Activated CD4-positive, alpha-beta T cell treated with anti-CD3 and anti-CD28 coated beads for 4 hours (primary cell): ENCODE data around the gene CRYBB2.
"Not testable (repeated sequence)": the region's sequence is repeated elsewhere in the genome, so short reads cannot be mapped to it uniquely, and the experiment has no call there.

ENCODE experiments used
- DNase-seq, 2 donors: peaks; one replicate each; pipeline ENCODE4 v3.0.0-alpha.2; 2020

CRYBB2 gene, protein sequence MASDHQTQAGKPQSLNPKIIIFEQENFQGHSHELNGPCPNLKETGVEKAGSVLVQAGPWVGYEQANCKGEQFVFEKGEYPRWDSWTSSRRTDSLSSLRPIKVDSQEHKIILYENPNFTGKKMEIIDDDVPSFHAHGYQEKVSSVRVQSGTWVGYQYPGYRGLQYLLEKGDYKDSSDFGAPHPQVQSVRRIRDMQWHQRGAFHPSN

DNA sequence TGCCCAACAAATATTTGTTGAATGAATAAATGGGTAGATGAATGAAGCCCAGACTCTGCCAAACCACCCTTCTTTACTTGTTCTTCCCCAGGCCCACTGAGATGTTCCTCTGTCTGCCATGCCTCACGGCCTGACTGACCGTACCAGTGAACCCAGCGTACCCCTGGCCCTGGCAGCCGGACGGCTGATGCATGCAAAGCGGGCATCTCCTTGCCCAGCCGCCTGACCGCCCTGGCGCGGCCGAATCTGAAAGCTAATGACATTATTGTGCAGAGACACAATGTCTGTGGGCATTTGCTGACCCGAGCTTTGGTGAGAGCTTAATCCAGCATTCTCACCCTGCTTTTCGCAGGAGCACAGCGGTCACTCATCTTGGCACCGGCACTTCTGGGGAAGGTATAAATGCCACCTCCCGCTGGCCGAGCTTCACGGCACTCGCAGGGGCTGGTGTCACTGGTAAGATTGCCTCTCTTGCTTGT, at the start of gene CRYBB2:
TSS of gene CRYBB2 (plus strand) at position 429 of the 479 bp plus-strand sequence. CDS start 1,791 bp downstream, outside the sequence.
- DNase-seq: no peak

DNA sequence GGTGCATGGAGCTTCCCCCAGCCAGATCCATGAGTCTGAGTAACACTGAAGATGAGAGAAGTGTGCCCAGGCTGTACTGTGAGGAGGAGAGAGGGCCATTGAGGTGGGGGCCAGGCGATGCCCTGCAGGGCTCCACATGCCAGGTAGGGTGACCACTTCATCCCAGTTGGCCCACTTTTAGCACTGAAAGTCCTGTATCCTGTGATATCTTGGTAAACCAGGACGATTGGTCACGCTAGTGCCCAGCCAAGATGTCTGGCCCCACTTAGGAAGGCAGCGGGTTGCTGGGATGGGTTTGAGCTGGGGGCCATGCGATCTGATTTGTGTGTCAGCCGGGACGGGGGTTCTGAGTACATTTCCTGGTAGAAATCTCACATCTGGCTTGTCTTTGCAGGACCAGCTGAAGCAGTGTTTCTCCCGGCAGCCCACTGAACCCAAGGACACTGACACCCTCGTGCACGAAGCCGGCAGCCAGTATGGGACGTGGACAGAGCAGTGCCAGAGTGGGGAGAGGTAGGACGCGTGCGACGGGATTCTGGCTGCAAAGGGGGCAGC, 48.9 kb upstream of the CRYBB2 start:
- DNase-seq: no peak

DNA sequence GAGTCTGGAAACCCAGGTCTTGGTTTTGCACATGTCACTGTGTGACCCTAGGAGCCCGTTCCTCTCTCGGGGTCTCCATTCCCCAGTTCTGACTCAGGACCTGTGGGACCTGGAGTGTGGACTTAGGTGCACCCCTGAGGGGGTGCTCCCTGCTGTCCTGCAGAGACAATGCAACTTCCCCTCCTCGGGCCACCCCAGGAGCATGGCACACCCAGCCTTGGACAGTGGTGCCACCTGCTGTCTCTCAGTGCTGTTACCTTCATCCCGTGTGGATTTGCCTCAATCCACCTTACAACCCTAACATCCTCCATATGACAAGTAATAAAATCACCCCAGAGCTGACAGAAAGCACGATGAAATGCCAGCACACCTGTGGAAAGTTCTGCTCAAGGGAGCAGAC, 47.3 kb upstream of the CRYBB2 start:
- peak; percentile 11 to 24 for DNase-seq

DNA sequence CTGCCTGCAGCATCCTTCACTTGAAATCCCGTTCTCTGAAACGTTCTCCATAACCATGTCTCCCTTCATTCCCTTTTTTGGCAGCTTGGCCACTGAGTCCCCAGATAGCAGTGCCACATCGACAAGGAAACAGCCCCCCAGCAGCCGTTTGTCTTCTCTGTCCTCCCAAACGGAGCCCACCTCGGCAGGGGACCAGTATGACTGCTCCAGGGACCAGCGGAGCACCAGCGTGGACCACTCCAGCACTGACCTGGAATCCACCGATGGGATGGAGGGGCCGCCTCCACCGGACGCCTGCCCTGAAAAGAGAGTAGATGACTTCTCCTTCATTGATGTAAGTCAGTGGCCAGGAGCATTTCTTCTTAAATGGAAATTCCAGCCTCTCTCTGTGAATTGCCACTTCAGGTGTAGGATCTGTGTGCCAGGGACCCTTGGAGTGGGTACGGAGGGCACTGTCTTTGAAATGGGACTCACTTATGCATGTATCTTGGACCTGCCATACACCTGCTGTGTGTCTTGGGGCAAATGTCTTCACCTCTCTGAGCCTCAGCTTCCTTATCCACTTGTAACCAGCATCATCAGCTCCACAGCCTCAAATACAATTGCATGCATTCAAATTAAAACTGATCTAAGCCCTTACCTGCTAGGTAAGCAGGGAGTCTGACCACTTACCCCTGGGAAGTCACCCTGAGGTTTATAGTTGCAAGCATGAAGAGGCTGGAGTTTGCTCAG, 45.1 kb upstream of the CRYBB2 start:
- DNase-seq: no peak

DNA sequence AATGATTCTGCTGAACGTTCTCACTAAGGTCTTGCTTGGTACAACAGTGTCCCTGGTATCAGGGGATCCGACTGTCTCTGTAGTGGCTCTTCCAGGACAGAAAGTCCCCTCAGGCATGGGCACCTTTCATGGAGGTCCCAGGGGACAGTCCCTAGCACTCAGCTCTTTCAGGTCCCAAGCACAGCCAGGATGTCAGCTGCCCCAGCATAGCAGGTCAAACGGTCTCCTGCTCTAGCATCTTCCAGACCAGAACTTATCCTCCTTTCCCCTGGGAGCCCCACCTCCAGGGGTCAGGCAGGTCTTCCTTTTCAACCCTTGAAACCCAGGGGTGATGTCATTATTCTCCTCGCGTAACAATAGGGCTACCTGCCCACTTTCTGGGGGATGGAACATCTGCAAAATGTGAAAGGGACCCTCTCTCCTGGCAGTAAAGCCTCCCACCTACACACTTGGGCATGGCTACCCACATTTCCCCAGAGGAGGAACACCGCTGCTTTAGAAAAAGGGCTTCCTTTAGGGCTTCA, 44.5 kb upstream of the CRYBB2 start:
- DNase-seq: no peak

DNA sequence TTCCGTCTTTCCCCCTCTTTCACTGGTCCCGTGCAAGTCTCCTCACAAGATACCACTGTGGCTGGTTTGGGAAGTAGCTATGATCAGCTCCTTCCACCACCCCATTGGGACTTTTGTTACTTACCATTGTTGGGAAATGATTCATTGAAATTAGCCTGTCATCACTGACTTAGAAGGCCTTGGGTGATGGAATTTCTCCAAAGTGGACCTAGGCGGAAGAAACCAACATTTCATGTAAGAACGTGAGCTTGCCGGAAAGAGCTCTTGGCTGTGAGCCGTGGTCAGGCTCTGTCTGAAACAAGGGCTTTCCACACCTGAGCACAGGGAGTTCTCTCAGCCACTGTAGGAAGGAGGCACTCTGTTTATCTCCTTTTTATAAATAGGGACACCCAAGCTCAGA, 43.3 kb upstream of the CRYBB2 start:
- DNase-seq: no peak

DNA sequence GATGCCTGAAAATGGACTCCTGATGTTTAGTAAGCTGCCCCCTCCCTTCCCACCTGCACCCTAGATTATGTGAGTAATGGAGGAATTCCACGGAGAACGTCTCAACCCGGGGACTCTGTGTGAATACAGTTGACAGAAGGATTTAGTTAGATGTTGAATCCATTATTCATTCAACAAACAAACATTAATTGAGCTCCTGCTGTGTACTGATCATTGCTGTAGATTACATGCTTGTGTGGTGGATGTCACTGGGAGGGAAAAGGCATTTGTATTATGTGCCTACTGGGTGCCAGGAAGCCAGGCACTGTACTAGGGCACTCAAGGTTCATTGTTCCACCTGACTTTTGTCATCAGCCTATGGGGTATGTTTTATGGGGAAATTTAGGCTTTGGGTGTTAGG, 42.6 kb upstream of the CRYBB2 start:
- DNase-seq: no peak

DNA sequence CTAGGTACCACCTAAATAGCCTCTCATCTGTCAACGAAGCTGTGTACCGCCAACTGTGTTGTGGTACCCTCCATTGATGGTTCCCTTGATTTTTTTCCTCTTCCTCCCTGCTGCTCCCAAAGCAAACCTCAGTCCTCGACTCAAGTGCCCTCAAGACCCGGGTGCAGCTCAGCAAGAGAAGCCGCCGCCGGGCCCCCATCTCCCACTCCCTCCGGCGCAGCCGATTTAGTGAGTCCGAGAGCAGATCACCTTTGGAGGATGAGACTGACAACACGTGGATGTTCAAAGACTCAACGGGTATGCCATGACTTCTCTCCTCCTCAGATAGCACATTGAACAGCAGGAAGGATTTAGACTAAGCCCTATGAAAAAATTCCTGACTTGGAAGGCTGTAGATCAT, 42.2 kb upstream of the CRYBB2 start:
- no peak for DNase-seq

DNA sequence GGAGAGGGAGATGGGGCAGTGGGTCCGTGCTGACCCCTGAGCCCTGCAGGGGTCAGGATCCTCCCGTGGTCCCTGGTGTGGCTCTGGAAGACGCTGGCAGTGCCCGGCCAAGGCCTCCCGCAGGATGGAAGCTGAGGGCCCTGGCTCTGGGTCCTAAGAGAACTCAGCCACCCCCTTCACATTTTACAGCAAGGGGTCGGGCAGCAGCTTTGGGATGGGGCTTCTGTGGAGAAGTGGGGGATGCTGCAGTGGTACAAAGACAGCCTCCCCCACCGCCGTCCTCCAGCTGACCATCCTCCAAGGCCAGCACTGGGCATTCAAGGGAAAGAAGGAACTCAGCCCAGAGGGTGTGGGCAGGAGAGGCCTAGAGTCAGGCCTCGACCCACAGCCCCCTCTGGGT, 41.5 kb upstream of the CRYBB2 start:
- DNase-seq: no peak

DNA sequence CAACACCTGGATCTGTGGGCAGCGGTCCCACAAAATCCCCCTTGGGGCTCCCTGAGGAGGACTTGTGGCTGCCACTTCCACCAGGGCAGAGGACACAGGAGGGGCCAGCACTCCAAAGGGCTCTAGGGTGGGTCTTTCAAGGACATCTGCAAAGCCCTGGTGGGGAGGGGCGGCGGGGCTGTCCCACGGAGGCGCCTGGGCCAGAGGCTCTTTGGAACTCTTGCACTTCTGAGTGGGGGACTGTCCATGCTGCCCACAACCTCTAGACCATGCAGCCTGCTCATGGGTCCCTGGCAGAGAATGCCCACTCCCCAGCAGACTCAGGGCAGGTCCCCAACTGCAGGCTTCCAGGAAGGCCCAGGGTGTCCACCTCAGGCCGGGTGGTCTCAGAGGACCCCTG, 41.1 kb upstream of the CRYBB2 start:
- peak in 1 of 2 donors; percentile 3 for DNase-seq

DNA sequence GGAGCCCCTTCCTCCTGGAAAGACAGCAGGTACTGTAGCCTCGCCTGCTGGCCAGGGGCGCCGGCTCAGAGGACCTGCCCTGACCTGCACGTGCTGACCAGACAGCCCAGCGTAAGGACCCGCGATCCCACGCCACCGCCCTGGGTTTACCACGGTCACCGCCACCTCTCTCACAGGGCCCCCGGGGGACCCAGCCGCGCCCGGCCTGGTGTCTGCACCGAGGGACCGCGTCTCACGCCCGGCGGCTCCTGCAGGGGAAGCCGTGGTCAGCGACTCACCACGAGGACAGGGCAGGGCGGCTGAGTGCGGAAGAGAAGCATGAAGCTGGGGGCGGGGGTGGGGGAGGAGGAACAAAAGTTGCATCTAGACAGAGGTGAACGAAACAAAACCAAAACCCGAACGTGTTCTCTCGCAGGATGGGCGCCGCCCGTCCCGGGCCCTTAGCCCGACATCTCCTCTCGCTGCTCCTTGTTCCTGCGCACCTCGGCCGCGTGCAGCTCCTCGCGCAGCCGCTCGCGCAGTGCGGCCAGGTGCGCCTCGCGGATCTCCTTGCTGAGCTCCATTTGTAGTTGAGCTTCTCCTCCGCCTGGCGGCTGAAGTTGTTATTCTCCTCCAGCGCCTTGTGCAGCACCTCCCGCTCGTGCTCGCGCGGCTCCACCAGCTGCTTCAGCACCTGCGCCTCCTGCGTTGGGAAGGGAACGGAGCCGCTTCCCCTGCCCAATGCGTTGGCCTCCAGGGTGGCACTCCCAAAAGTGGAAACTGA, 40.4 kb upstream of the CRYBB2 start:
- not testable (repeated sequence) for DNase-seq

DNA sequence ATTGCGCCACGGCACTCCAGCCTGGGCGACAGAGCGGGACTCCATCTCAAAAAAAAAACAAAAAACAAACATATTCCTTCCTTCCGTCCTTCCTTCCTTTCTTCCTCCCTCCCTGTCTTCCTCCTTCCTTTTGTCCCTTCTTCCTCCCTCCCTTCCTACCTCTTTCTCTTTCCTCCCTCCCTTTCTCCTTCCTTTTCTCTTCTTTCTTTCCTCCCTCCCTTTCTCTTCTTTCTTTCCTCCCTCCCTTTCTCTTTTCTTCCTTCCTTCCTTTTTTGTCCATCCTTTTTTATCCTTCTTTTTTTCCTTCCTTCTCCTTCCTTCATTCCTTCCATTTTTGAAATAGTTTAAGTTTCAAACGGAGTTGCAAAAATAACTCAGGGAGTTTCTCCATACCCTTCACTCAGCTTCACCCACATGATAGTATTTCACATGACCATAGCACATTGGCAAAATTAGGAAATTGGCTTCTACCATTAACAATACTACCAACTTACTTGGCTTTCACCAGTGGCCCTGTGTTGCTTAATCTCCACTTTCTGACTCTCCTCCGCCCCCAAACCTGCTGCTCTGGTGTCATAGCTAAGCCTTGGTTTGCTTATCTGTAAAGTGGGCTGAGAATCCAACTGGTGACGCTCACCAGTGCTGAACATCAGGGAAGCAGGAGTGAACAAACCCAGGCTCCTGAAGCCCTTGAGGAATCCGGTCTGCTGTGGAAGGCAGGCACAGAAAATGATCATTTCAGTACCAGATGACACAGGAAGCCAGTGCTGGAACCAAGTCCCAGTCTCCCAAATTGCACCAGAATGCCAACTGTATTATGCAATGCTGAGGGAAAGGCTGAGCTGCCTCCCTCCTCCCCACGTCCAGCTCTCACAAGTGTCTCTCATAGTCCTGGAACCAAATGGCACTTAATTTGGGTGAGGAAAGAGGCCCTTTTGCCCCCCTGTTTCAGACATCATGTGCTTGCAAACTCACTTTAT, 37.0 kb upstream of the CRYBB2 start:
- no peak for DNase-seq

DNA sequence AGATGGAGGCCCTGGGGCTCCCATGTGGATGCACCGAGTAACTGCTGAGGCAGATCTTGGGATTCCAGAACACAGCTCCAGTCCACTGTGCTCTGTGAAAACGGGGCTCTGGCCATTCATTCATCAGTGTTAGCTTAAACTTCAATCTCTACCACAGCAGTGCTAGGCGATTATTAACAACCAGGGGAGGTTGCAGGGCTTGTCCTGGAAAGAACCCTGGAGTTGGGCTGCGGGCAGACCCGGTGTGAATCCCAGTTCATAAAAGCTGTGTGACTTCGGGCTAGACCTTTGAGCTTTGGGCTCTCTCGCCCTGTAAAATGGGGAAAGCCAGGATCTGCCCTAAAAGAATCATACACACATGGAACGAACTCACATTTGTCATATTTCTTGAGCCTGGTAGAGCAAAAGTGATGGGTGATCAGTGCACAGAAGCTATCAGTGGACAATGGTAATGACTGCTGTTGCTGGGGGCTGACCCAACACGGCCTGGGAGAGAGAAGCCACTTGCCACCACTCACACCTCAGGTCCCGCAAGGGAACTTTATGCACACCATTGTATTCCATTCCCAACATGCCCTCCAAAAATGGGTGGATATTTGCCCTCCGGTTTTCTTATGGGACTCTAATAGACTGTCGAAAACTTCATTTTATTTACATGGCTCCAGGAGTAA, 35.4 kb upstream of the CRYBB2 start:
- DNase-seq: no peak

DNA sequence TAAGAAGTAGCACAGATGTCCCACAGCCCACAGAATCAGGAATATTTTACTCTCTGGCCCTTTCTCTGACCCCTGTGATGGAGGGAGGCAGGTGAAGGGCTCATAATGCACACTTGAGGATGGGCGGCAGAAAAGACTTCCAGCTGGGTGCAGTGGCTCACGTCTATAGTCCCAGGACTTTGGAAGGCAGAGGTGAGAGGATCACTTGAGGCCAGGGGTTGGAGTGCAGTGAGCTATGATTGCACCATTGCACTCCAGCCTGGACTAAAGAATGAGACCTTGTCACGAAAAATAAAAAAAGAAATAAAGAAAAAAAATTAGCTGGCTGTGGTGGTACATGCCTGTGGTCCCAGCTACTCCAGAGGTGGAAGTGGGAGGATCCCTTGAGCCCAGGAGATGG, 33.3 kb upstream of the CRYBB2 start:
- no peak for DNase-seq

DNA sequence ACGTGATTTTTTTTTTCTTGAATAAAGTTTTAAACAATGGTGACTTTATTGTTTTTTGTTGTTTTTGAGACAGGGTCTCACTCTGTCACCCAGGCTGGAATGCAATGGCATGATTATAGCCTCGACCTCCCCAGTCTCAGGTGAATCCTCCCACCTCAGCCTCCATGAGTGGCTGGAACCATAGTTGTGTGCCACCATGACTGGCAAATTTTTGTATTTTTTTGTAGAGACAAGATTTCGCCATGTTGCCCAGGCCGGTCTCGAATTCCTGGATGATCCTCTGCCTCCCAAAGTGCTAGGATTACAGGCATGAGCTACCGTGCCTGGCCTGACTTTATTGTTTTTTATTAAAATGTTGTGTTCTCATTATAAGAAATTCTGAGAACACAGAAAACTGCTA, 32.0 kb upstream of the CRYBB2 start:
- DNase-seq: no peak

DNA sequence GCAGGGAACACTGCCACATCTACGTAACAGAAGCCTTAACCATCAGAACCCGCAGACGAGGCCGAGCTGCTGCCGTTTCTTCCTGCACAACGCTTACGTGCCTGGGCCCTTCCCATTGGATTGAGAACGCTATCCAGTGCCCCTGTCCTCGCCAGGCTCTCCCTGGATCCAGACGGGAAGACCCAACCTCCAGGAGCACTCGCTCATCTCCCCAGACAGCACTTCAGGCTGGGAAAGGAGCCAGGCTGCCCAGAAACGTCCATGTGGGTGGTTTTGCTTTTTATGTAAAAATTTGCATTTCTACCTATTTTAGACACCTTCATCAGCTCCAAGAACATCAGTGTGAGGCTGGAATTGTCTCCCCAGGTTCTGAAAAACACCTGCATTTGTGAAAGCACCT, 27.0 kb upstream of the CRYBB2 start:
- no peak for DNase-seq

DNA sequence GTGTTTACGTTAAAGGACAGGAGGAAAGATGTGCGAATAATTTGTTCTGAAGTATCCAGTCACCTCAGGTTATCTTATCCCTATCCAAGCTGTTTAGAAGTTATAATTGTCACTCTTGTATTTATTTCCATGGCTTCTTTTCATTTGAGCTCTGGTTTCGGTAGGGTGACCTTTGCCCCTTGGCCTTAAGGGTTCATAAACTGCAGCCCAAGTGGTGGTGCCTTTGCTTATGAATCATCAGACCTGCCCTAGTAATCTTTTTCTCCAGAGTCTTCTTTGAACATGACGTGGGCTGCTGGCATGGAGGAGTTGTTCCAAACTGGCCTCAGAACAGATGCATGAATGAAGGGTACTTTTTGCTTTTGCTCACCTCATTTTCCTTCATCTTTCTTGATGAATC, 26.3 kb upstream of the CRYBB2 start:
- no peak for DNase-seq

DNA sequence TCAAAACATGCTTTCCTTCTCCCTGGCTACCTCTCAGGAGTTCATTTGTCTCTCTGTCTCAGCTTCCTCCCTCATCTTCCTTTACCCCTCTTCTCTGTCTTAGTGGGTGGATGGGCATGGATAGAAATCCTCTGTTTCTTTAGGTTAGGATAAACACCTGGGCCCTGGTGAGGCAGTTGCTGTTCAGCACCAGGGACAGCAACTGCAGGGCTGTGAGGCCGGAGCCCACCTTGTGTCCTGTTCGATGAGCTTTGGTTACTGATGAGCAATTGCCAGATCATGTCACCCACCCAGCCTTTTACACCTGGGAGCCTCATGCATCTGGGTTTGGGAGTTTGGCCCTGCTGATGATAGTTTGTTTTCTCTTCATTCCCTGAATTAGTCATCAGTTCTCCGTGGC, 25.9 kb upstream of the CRYBB2 start:
- no peak for DNase-seq

DNA sequence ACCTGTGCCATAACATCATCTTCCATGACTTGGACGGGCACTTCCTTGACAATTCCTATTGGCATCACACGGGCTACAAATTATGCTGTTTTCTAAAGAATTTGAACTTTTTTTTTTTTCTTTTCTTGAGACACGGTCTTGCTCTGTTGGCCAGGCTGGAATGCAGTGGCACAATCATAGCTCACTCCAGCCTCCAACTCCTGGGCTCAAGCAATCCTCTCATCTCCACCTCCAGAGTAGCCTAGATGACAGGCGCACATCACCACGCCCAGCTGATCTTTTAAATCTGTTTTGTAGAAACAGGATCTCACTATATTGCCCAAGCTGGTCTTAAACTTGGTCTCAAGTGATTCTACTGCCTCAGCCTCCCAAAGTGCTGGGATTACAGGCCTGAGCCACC, 23.1 kb upstream of the CRYBB2 start:
- DNase-seq: no peak

DNA sequence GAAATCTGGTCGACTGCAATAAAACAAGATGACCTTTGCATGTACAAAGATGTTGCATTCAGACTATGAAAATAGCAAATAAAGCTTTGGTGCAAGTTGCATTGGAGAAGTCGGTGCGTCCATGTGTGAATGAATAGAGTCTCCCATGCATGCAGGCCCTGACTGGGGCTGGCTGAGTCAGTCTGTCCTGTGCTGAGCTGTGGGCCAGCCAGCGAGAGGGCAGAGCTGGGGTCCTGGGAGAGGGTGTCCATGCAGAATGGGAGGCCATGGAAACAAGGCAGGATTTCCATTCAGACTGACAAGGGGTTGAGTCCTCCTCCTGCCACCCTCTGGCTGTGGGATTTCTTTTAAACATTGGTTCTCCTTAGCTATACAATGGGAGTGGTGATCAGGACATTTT, 22.1 kb upstream of the CRYBB2 start:
- no peak for DNase-seq

DNA sequence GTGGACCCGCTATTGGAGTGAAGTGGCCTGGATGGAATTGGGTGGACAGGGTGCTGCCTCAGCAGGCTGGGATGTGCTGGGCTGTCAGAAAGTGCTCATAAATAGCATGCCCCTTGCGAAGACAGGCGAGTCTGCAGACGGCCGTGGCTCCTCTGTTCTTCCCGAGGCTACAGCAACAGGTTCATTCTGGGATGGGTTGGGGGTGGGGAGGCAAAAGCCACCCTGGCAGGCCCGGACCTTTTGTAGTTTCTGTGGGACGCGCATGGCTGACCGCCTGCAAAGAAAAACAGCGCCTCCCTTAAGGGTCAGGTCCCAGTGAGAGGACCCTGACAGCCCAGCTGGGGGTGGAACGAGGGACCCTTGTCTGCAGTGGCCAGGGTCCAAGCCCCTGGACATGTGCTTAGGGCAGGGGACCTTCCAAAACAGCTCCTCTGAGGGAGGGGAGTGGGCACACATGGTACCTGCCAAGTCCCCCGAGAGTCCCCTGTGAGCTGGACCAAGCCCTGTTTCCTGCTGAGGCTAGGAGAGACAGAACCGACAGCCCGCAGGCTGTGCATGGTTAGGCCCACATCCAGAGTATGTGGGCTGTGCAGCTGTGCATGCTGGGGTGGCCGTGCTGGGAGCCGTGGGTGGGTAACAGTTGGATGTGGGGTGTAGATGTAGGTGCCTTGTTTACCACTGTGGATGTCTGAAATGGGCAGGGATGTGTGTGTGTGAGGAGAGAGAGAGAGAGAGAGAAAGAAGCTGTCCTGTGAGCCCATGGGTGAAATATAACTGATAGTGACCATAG, 19.5 kb upstream of the CRYBB2 start, which contains the start of gene CRYBB3:
TSS of gene CRYBB3 (plus strand) at position 128 of the 790 bp plus-strand sequence. CDS start 1,539 bp downstream, outside the sequence.
- no peak for DNase-seq
